NAMALWA (cell line): ENCODE results near the gene ZFAND3.

Source experiments
- DNase-seq: peaks from one replicate; pipeline ENCODE4 v3.0.0-alpha.2; 2015; ENCODE audit warnings: low spot score

Gene ZFAND3

GRCh38 chr6:37827603-37828265 is 8.2 kb downstream of the ZFAND3 start:
- DNase-seq: no peak

GRCh38 chr6:37830225-37830624 is 10.7 kb downstream of the ZFAND3 start:
- peak; percentile 26 for DNase-seq

DNA sequence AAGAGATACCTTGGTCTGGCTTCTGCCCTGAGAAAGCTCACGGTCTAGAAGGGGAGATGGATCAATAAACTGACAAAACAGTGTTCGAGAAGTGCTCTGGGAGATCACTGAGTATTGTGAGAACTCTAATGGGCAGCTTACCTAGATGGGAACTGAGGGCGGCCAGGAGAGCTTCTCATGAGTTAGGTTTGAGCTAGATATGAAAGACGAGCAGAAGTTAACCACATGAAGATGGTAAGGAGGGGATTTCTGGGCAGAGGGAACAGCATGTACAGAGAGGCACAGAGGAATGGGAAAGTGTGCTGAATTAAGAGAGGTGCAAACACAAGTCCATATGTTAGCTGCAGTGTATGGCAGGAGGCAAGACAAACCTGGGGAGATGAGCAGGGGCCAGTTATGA is 11.9 kb downstream of the ZFAND3 start:
- no peak for DNase-seq

GRCh38 chr6:37835923-37836322 is 16.4 kb downstream of the ZFAND3 start:
- DNase-seq: no peak

DNA sequence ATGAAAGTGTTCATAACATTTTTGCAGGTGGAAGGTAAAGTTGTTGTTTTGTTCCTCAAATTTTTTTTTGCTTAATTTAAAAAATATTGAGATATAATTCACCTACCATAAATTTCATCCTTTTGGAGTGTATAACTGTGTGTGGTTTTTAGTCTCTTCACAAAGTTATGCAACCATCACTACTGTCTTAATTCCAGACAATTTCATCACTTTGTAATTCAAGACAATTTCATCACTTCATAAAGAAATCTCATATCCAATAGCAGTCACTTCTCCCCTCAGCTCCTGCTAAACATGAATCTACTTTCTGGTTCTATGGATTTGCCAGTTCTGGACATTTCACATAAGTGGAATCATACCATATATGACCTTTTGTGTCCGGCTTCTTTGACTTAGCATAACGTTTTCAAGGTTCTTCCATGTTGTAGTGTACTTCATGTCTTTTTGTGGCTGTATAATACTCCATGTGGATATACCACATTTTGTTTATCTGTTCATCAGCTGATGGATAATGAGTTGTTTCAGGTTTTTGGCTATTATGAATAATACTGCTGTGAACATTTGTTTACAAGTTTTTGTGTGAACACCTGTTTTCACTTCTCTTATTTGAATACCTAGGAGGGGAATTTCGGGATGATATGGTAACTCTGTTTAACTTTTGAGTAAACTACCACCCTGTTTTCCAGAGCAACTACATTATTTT is 18.8 kb downstream of the ZFAND3 start:
- DNase-seq: no peak

GRCh38 chr6:37840143-37840939 is 20.8 kb downstream of the ZFAND3 start:
- no peak for DNase-seq

- no peak for DNase-seq
Observed at GRCh38 chr6:37840940-37841300, 21.4 kb downstream of the ZFAND3 start.

GRCh38 chr6:37845026-37845911 is 25.7 kb downstream of the ZFAND3 start:
- DNase-seq: no peak

DNA sequence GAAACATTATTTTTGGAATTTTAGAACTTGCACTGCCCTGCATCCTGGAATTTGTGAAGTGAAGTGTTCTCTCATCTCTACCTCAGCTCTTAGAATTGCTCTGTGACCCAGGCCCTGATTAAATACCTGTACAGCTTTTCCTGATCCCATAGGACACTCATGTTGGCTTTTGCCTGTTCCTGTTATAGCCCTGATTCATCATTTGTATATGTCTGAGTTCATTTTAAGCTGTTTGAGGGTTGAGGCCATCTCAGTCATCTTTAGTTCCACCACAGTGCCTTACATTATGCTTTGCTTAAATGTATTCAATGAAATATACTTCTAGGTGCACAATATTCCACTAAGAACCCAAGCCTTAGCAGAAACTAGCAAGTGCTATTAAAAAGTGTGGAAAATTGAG is 26.4 kb downstream of the ZFAND3 start:
- no peak for DNase-seq

DNA sequence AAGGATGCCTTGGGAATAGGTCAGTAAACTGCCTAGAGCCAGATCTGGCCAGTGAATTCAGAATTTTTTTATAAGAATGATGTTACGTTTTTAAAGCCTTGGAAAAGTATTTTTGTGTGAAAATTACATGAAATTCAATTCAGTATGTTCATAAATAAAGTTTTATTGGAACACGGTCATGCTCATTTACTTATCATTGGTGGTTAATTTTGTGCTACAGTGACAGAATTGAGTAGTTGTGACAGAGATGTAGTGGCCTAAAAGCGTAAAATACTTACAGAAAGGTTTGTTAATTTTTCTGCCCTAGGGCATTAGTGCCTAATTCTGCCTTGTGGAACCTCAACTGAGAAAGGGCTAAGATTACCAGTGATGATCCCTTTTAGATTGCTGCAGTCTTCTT is 28.2 kb downstream of the ZFAND3 start:
- DNase-seq: no peak

DNA sequence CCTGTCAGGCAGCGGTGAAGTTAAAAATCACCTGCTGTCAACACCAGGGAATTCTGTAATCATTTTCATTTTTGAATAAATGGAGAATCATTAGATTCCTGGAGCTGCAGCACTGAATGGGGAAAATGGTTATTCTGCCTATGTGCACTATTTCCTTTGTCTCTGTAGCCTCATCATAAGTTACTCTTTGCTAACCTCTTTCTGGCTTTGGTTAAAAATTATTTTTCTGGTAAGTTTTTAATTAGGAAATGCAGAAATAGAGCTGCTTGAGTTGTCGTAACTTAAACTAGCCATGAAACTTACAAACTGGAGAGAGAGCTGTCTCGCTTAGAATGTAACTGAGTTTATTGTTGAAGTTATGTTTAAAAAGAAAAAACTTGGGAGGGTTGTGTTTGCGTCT is 28.8 kb downstream of the ZFAND3 start:
- no peak for DNase-seq

- no peak for DNase-seq
Observed at GRCh38 chr6:37850260-37850659, 30.7 kb downstream of the ZFAND3 start.

DNA sequence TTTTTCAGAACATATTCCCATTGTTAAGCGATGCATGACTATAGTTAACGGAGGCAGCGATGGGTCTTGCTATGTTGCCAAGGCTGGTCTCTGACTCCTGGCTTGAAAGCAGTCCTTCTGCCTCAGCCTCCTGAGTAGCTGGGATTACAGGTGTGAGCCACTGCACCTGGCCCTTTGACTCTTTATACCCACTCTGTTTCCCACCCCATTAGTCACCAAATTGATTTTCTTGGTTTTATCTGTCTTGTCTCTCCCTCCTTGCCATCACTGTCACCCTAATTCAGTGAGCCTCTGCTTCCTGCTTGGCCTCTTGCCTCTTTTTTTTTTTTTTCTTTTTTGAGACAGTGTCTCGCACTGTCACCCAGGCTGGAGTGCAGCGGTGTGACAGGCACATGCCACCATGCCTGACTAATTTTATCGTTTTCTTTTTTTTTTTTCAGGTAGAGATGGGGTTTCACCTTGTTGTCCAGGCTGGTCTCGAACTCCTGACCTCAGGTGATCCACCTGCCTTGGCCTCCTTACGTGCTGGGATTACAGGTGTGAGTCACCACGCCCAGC is 31.3 kb downstream of the ZFAND3 start:
- DNase-seq: no peak

DNA sequence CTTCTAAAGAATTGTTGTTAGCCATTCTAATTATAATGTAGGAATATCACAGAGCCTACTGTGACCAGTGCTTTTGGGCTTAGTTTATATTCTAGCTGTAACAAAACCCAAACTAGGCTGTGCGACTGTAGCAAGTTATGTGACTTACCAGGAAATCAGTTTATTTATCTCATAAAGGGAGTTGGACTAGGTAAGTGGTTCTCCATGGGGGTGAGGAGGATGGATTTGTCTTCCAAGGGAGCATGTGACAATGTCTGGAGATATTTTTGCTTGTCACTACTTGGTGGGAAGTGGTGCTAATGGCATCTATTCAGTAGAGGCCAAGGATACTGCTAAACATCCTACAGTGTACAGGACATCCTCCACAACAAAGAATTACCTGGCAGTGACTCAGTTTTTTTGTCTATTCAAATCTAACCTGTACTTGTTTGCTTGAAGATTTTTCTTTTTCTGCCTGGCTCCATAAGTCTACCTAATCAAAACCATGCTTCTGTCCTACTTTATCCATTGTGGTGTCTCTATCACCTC is 32.5 kb downstream of the ZFAND3 start:
- DNase-seq: no peak

DNA sequence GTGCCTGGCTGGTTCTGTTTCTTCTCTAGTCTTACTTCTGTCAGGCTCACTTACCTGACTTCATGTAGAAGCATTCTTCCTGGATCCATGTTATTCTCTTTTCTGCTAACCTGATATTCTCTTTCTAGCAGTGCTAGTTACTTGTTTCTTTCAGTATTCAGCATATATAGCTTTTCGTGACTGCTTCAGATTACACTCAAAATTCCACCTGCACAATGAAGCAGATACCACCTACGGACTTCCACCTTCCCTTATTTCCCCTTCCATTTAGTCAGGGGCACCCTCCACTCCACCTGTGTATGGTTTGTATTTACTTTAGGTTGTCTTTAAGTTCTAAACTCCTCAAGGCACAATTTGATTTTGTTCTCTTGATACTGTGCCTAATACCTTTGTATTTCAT is 36.8 kb downstream of the ZFAND3 start:
- DNase-seq: no peak

GRCh38 chr6:37858363-37858762 is 38.8 kb downstream of the ZFAND3 start:
- DNase-seq: no peak

GRCh38 chr6:37860226-37860839 is 40.8 kb downstream of the ZFAND3 start:
- peak; percentile 60 for DNase-seq

GRCh38 chr6:37861452-37861851 is 41.9 kb downstream of the ZFAND3 start:
- no peak for DNase-seq

DNA sequence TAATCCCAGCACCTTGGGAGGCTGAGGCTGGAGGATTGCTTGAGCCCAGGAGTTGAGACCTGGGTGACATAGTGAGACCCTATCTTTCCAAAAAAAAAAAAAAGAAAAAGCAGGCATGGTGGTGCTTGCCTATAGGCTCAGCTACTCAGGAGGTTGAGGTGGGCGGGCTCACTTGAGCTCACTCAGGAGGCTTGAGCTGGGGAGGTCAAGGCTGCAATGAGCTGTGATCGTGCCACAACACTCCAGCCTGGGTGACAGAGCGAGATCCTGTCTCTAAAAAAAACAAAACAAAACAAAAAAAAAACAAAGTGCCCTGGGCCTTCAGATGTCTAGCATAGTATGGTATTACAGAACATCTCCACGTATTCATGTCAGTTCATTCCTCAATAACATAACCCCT is 42.9 kb downstream of the ZFAND3 start:
- DNase-seq: no peak

- DNase-seq: no peak
Observed at GRCh38 chr6:37862992-37863391, 43.5 kb downstream of the ZFAND3 start.

DNA sequence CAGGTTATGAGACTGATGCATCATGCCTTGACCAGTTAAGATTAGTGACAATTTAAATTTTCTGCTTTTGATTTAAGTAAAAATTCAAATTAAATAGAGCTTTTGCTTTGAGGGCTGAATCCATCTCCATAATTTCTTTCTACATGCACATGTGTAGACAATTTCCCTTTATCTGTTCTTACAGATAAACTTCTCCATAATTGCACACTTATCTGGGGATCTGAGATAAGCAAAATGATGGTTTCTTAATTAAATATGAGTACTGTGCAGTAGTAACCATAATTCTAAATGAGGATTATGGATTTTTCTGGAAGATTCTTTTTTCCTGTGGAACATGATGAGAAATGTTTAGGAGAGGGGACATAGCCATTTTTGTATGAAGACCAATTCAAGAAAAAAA is 44.7 kb downstream of the ZFAND3 start:
- DNase-seq: no peak
